HepG2 (cell line): ENCODE results near the gene COLEC12. TPM values are rescaled to one million over a fixed set of nuclear protein-coding genes. Genes with fewer than 3 reads are reported as not detected.

Experiments used
- AHR ChIP-seq: IDR thresholded peaks from 2 replicates; pipeline ENCODE4 v1.6.1; 2018; ENCODE audit warnings: missing genetic modification reagents, missing compliant biosample characterization
- HDAC2 ChIP-seq: sonication (generic); formaldehyde crosslinking; IDR thresholded peaks from 2 replicates; pipeline ENCODE4 v1.4.0; 2020; ENCODE audit warnings: missing genetic modification reagents
- HMG20A ChIP-seq: IDR thresholded peaks from 2 replicates; pipeline ENCODE4 v1.6.1; 2016; ENCODE audit warnings: borderline replicate concordance
- KDM5B ChIP-seq: sonication (generic); formaldehyde crosslinking; IDR thresholded peaks from 2 replicates; pipeline ENCODE4 v1.4.0; 2020; ENCODE audit warnings: missing genetic modification reagents, mild to moderate bottlenecking, borderline replicate concordance
- MAFK ChIP-seq, 2 experiments: IDR thresholded peaks in 1 of 2; conservative IDR thresholded peaks in 1 of 2; 2 replicates each; pipeline ENCODE4 v1.6.1; 2011; ENCODE audit warnings: improper control_type of control experiment in 2 of 2, low read length in 2 of 2
- MAZ ChIP-seq, 2 experiments: sonication (generic) in 1 of 2; formaldehyde crosslinking in 1 of 2; IDR thresholded peaks; 2 replicates each; pipeline versions ENCODE4 v1.5.0 to v1.6.1; 2012 to 2020; ENCODE audit warnings: low read depth in 2 of 2, mild to moderate bottlenecking in 2 of 2, borderline replicate concordance in 1 of 2, improper control_type of control experiment in 1 of 2, low read length in 1 of 2, missing genetic modification reagents in 1 of 2, moderate library complexity in 1 of 2
- MIER2 ChIP-seq: IDR thresholded peaks from 2 replicates; pipeline ENCODE4 v1.6.1; 2016; ENCODE audit warnings: missing biosample characterization, missing genetic modification reagents
- MIER3 ChIP-seq: IDR thresholded peaks from 2 replicates; pipeline ENCODE4 v1.6.1; 2016; ENCODE audit warnings: missing compliant biosample characterization, borderline replicate concordance
- MYC ChIP-seq: sonication (generic); formaldehyde crosslinking; IDR thresholded peaks from 2 replicates; pipeline ENCODE4 v1.9.0; 2021; ENCODE audit warnings: missing genetic modification reagents, borderline replicate concordance
- NONO ChIP-seq, 2 experiments: fragments of 450-650 bp in 1 of 2; sonication (generic) in 1 of 2; formaldehyde crosslinking in 1 of 2; IDR thresholded peaks in 1 of 2; conservative IDR thresholded peaks in 1 of 2; 2 replicates each; pipeline versions ENCODE4 v1.6.1 to v1.8.0; 2017 to 2022; ENCODE audit warnings: mild to moderate bottlenecking in 1 of 2, missing genetic modification reagents in 1 of 2, moderate library complexity in 1 of 2
- NPAS2 ChIP-seq: sonication (generic); formaldehyde crosslinking; IDR thresholded peaks from 2 replicates; pipeline ENCODE4 v1.8.0; 2022; ENCODE audit warnings: mild to moderate bottlenecking, missing genetic modification reagents, borderline replicate concordance
- ONECUT2 ChIP-seq: sonication (generic); formaldehyde crosslinking; IDR thresholded peaks from 2 replicates; pipeline ENCODE4 v1.4.0; 2020; ENCODE audit warnings: missing genetic modification reagents
- POLR2A ChIP-seq, 2 experiments: IDR thresholded peaks; 2 replicates each; pipeline ENCODE4 v1.6.1; 2011; ENCODE audit warnings: low read depth in 2 of 2, low read length in 2 of 2, mild to moderate bottlenecking in 1 of 2, moderate library complexity in 1 of 2; ENCODE audit not compliant: insufficient read depth in 1 of 2
- TARDBP ChIP-seq: sonication (generic); formaldehyde crosslinking; IDR thresholded peaks from 2 replicates; pipeline ENCODE4 v1.8.0; 2022; ENCODE audit warnings: mild to moderate bottlenecking, missing genetic modification reagents
- YEATS2 ChIP-seq: sonication (generic); formaldehyde crosslinking; IDR thresholded peaks from 2 replicates; pipeline ENCODE4 v1.4.0; 2020; ENCODE audit warnings: missing genetic modification reagents, borderline replicate concordance
- ZNF263 ChIP-seq: sonication (generic); formaldehyde crosslinking; IDR thresholded peaks from 2 replicates; pipeline ENCODE4 v1.4.0; 2020; ENCODE audit warnings: missing genetic modification reagents
- ZNF619 ChIP-seq: sonication (generic); formaldehyde crosslinking; IDR thresholded peaks from 2 replicates; pipeline ENCODE4 v1.4.0; 2020; ENCODE audit warnings: mild to moderate bottlenecking, missing genetic modification reagents
- polyA plus RNA-seq, 8 experiments: library from polyadenylated mRNA; depleted of rRNA in 3 of 8; stranded (reverse) in 7 of 8; unstranded in 1 of 8; fragments of >200 nt; fragmentation: Illumina TruSeq in 4 of 8; extraction: Trizol in 4 of 8; gene quantifications; 2 replicates each; pipeline versions ENCODE4 v1.2.1 to v1.2.3, GENCODE V29; 2011 to 2016; ENCODE audit warnings: low read depth in 4 of 8, missing spikeins in 1 of 8, mixed read lengths in 1 of 8; ENCODE audit not compliant: insufficient read depth in 1 of 8
- total RNA-seq, 5 experiments: library from RNA; depleted of rRNA; stranded (reverse); fragments of >200 nt; fragmentation: Illumina TruSeq; extraction: Trizol; gene quantifications; 2 replicates each; pipeline ENCODE4 v1.2.3, GENCODE V29; 2016; ENCODE audit warnings: low read depth in 1 of 5
- TF ChIP-seq, protein P1 (sequence below): sonication (generic); formaldehyde crosslinking; IDR thresholded peaks from 2 replicates; pipeline ENCODE4 v1.8.0; 2022; ENCODE audit warnings: missing genetic modification reagents, mild to moderate bottlenecking, moderate library complexity, borderline replicate concordance
- TF ChIP-seq, protein P2 (sequence below): sonication (generic); IDR thresholded peaks from 2 replicates; pipeline ENCODE4 v1.6.1; 2016; ENCODE audit warnings: low read depth, borderline replicate concordance
- TF ChIP-seq, protein P3 (sequence below): IDR thresholded peaks from 2 replicates; pipeline ENCODE4 v1.6.1; 2012; ENCODE audit warnings: inconsistent platforms
- TF ChIP-seq, protein P4 (sequence below): sonication (generic); formaldehyde crosslinking; IDR thresholded peaks from 2 replicates; pipeline ENCODE4 v1.5.1; 2020; ENCODE audit warnings: mild to moderate bottlenecking, missing genetic modification reagents
- TF ChIP-seq, protein P5 (sequence below): sonication (generic); formaldehyde crosslinking; IDR thresholded peaks from 2 replicates; pipeline ENCODE4 v1.4.0; 2020; ENCODE audit warnings: missing genetic modification reagents

COLEC12 gene
- total and polyA plus RNA-seq, 2 of the 13 experiments (the other 11 are each of a cell fraction or from before 2014, with no cell fraction given) = 0.02 to 0.11 TPM

DNA sequence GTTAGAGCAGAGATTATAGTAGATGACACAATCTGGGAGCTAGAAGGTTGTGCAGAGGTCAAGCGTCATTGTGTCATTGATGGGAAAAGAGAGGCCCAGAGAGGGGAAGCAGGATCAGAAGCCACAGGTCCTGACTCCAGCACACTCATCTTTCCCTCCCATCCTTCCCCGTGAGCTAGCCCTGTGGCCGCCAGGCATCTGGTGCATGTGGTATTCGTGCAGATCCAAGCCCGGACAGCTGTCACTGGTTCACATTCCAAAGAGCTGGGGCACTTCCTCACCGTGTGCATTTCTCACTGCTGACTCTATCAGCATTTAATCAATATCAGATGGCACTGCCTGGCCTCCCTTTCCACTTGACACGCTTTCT, 138.6 kb downstream of the COLEC12 start (continued):
- TF ChIP-seq ZNF619 (CRISPR knock-in tag) (no peak), YEATS2 (no peak), NPAS2 (CRISPR knock-in tag) (no peak), ONECUT2 (0 out of 2 replicates have a peak, but pooled peaks have one; percentile 62), MAFK (conservative IDR thresholded peaks at IDR 0.05 in 1 of 2, IDR thresholded peaks at IDR 0.05 in 1 of 2; ENCODE audit: low read length in 2 of 2) (no peak; a peak in 1 of 4 replicates), KDM5B (CRISPR knock-in tag) (peak; percentile 27; the same call in 1 of the 2 replicates), ZNF263 (no peak), MIER3 (CRISPR knock-in tag) (0 out of 2 replicates have a peak, but pooled peaks have one; percentile 10), MIER2 (CRISPR knock-in tag) (no peak), POLR2A (IDR thresholded peaks at IDR 0.05; ENCODE audit: insufficient read depth in 1 of 2, low read depth in 2 of 2, low read length in 2 of 2) (no peak; a peak in 1 of 4 replicates), NONO (IDR thresholded peaks at IDR 0.05) (no peak), NONO (CRISPR knock-in tag; conservative IDR thresholded peaks at IDR 0.05) (no peak), MAZ (IDR thresholded peaks at IDR 0.05; ENCODE audit: borderline replicate concordance, low read depth, low read length) (0 out of 2 replicates have a peak, but pooled peaks have one; percentile 28), MAZ (CRISPR knock-in tag; IDR thresholded peaks at IDR 0.05; ENCODE audit: low read depth) (no peak), TARDBP (CRISPR knock-in tag) (peak; percentile 56; the same call in 1 of the 2 replicates), HDAC2 (CRISPR knock-in tag) (peak; percentile 9; the same call in 1 of the 2 replicates), MYC (CRISPR knock-in tag) (peak; percentile 30; the same call in 1 of the 2 replicates), AHR (CRISPR knock-in tag) (no peak), HMG20A (CRISPR knock-in tag) (peak; percentile 45; the same call in 1 of the 2 replicates)
- TF ChIP-seq, protein P1, sequence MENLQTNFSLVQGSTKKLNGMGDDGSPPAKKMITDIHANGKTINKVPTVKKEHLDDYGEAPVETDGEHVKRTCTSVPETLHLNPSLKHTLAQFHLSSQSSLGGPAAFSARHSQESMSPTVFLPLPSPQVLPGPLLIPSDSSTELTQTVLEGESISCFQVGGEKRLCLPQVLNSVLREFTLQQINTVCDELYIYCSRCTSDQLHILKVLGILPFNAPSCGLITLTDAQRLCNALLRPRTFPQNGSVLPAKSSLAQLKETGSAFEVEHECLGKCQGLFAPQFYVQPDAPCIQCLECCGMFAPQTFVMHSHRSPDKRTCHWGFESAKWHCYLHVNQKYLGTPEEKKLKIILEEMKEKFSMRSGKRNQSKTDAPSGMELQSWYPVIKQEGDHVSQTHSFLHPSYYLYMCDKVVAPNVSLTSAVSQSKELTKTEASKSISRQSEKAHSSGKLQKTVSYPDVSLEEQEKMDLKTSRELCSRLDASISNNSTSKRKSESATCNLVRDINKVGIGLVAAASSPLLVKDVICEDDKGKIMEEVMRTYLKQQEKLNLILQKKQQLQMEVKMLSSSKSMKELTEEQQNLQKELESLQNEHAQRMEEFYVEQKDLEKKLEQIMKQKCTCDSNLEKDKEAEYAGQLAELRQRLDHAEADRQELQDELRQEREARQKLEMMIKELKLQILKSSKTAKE (CRISPR knock-in tag) = no peak
- TF ChIP-seq, protein P2, sequence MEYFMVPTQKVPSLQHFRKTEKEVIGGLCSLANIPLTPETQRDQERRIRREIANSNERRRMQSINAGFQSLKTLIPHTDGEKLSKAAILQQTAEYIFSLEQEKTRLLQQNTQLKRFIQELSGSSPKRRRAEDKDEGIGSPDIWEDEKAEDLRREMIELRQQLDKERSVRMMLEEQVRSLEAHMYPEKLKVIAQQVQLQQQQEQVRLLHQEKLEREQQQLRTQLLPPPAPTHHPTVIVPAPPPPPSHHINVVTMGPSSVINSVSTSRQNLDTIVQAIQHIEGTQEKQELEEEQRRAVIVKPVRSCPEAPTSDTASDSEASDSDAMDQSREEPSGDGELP = peak; percentile 84; the same call in 1 of the 2 replicates
- TF ChIP-seq, protein P3, sequence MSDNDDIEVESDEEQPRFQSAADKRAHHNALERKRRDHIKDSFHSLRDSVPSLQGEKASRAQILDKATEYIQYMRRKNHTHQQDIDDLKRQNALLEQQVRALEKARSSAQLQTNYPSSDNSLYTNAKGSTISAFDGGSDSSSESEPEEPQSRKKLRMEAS = peak; percentile 65
- TF ChIP-seq, protein P4, sequence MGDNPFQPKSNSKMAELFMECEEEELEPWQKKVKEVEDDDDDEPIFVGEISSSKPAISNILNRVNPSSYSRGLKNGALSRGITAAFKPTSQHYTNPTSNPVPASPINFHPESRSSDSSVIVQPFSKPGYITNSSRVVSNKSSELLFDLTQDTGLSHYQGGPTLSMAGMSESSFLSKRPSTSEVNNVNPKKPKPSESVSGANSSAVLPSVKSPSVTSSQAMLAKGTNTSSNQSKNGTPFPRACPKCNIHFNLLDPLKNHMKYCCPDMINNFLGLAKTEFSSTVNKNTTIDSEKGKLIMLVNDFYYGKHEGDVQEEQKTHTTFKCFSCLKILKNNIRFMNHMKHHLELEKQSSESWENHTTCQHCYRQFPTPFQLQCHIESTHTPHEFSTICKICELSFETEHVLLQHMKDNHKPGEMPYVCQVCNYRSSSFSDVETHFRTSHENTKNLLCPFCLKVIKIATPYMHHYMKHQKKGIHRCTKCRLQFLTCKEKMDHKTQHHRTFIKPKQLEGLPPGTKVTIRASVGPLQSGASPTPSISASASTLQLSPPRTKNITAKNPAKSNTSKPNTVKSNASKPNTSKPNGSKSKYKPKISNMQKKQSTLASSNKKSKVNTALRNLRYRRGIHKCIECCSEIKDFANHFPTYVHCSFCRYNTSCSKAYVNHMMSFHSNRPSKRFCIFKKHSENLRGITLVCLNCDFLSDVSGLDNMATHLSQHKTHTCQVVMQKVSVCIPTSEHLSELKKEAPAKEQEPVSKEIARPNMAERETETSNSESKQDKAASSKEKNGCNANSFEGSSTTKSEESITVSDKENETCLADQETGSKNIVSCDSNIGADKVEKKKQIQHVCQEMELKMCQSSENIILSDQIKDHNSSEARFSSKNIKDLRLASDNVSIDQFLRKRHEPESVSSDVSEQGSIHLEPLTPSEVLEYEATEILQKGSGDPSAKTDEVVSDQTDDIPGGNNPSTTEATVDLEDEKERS (CRISPR knock-in tag) = peak; percentile 29; the same call in 1 of the 2 replicates
- TF ChIP-seq, protein P5, sequence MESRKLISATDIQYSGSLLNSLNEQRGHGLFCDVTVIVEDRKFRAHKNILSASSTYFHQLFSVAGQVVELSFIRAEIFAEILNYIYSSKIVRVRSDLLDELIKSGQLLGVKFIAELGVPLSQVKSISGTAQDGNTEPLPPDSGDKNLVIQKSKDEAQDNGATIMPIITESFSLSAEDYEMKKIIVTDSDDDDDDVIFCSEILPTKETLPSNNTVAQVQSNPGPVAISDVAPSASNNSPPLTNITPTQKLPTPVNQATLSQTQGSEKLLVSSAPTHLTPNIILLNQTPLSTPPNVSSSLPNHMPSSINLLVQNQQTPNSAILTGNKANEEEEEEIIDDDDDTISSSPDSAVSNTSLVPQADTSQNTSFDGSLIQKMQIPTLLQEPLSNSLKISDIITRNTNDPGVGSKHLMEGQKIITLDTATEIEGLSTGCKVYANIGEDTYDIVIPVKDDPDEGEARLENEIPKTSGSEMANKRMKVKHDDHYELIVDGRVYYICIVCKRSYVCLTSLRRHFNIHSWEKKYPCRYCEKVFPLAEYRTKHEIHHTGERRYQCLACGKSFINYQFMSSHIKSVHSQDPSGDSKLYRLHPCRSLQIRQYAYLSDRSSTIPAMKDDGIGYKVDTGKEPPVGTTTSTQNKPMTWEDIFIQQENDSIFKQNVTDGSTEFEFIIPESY = no peak
